Daoy (cell line): ENCODE data around the gene PRPF6. TPM values are rescaled to one million over a fixed set of nuclear protein-coding genes. Genes with fewer than 3 reads are reported as not detected.
A peak's percentile ranks its signal among the peaks of the same experiment; 100 is the strongest.
"Not testable (repeated sequence)": the region's sequence is repeated elsewhere in the genome, so short reads cannot be mapped to it uniquely, and the experiment has no call there.

Experiments used
- DNase-seq: peaks from one replicate; pipeline ENCODE4 v3.0.0-alpha.2; 2015; ENCODE audit warnings: low read depth
- total RNA-seq: library from RNA; depleted of rRNA; stranded (reverse); fragments of >200 nt; shearing (Covaris generic); gene quantifications from 2 replicates; pipeline ENCODE4 v1.2.3, GENCODE V29; 2014

PRPF6 gene
- total RNA-seq, 1 experiment from 2014 or later: 82.7 TPM

- no peak for DNase-seq
Measured at GRCh38 chr20:63959699-63960075, 21.2 kb upstream of the PRPF6 start.

GRCh38 chr20:63960654-63961621 lies 20.0 kb upstream of the PRPF6 start:
- not testable (repeated sequence) for DNase-seq

- no peak for DNase-seq
Measured at GRCh38 chr20:63961664-63962425, 19.1 kb upstream of the PRPF6 start.

- no peak for DNase-seq
Measured at GRCh38 chr20:63962426-63963347, 18.2 kb upstream of the PRPF6 start.

GRCh38 chr20:63963348-63963741 lies 17.6 kb upstream of the PRPF6 start:
- no peak for DNase-seq

- DNase-seq: no peak
Measured at GRCh38 chr20:63963784-63964301, 17.1 kb upstream of the PRPF6 start.

- no peak for DNase-seq
Measured at GRCh38 chr20:63964412-63964811, 16.5 kb upstream of the PRPF6 start.

- DNase-seq: peak; percentile 2
Measured at GRCh38 chr20:63966172-63966943, 14.6 kb upstream of the PRPF6 start.

- peak; percentile 1 for DNase-seq
Measured at GRCh38 chr20:63966944-63967322, 14.0 kb upstream of the PRPF6 start.

- DNase-seq: peak; percentile 0
Measured at GRCh38 chr20:63967330-63968135, 13.4 kb upstream of the PRPF6 start.

GRCh38 chr20:63968136-63968927 lies 12.6 kb upstream of the PRPF6 start:
- DNase-seq: peak; percentile 1

GRCh38 chr20:63968928-63969760 lies 11.8 kb upstream of the PRPF6 start:
- DNase-seq: peak; percentile 17

- peak; percentile 65 for DNase-seq
Measured at GRCh38 chr20:63969838-63970713, 10.9 kb upstream of the PRPF6 start, which contains the start of gene ZNF512B. Gene ZNF512B, minus strand, starts transcription at chr20:63969930. Its CDS starts 1,980 bp downstream, at chr20:63967950.

- no peak for DNase-seq
Measured at GRCh38 chr20:63970714-63971431, 10.1 kb upstream of the PRPF6 start.

GRCh38 chr20:63971960-63972311 lies 9.0 kb upstream of the PRPF6 start:
- DNase-seq: not testable (repeated sequence)
